Smooth muscle cell (in vitro differentiated cells): ENCODE measurements around the gene WFDC9. TPM values are rescaled to one million over a fixed set of nuclear protein-coding genes. Genes with fewer than 3 reads are reported as not detected.
"Not testable (repeated sequence)": the region's sequence is repeated elsewhere in the genome, so short reads cannot be mapped to it uniquely, and the experiment has no call there.

Experiments used
- DNase-seq: peaks from one replicate; lab custom pipeline; 2025; ENCODE audit not compliant: unreplicated experiment; lab: John Stamatoyannopoulos, UW
- H2AFZ ChIP-seq: fragments of 200-600 bp; sonication (generic); 2 replicates; pipeline ENCODE4 v1.6.0; 2016; ENCODE audit warnings: antibody characterized with exemption, low read depth, mild to moderate bottlenecking
- H3F3A ChIP-seq: fragments of 200-600 bp; sonication (generic); 2 replicates; pipeline ENCODE4 v1.6.0; 2017; ENCODE audit warnings: antibody characterized with exemption, low read depth
- H3K27ac ChIP-seq: fragments of 200-600 bp; sonication (generic); 2 replicates; pipeline ENCODE4 v1.5.1; 2016; ENCODE audit warnings: low read depth, mild to moderate bottlenecking
- H3K27me3 ChIP-seq: fragments of 200-600 bp; sonication (generic); 2 replicates; pipeline ENCODE4 v1.6.1; 2016; ENCODE audit warnings: low read depth, mild to moderate bottlenecking
- H3K36me3 ChIP-seq: fragments of 200-600 bp; sonication (generic); 2 replicates; pipeline ENCODE4 v1.5.1; 2016; ENCODE audit warnings: low read depth
- H3K4me1 ChIP-seq: fragments of 200-600 bp; sonication (generic); 2 replicates; pipeline ENCODE4 v1.5.1; 2016; ENCODE audit warnings: low read depth
- H3K4me2 ChIP-seq: fragments of 200-600 bp; sonication (generic); 2 replicates; pipeline ENCODE4 v1.6.0; 2016; ENCODE audit warnings: mild to moderate bottlenecking
- H3K4me3 ChIP-seq: fragments of 200-600 bp; sonication (generic); 2 replicates; pipeline ENCODE4 v1.5.1; 2016; ENCODE audit warnings: mild to moderate bottlenecking
- H3K79me2 ChIP-seq: fragments of 200-600 bp; sonication (generic); 2 replicates; pipeline ENCODE4 v1.6.0; 2016; ENCODE audit warnings: low read depth, mild to moderate bottlenecking
- H3K9ac ChIP-seq: fragments of 200-600 bp; sonication (generic); 2 replicates; pipeline ENCODE4 v1.6.0; 2016; ENCODE audit warnings: low read depth
- H3K9me3 ChIP-seq: fragments of 200-600 bp; sonication (generic); replicated peaks from 2 replicates; pipeline ENCODE4 v1.5.1; 2016; ENCODE audit warnings: low read depth
- H4K20me1 ChIP-seq: fragments of 200-600 bp; sonication (generic); 2 replicates; pipeline ENCODE4 v1.6.0; 2016; ENCODE audit warnings: low read depth
- WGBS: methylation state at CpG from one replicate; pipeline ENCODE4 v1.1.7; 2016; ENCODE audit warnings: low lambda C conversion rate; 5-methylcytosine and 5-hydroxymethylcytosine counted together
- polyA plus RNA-seq: library from polyadenylated mRNA; unstranded; fragments of >200 nt; fragmentation: Nextera tagmentation; extraction: Ambion mirVana; gene quantifications from 2 replicates; pipeline ENCODE4 v1.2.1, GENCODE V29; 2016
- total RNA-seq: library from RNA; depleted of rRNA; stranded (reverse); fragments of >200 nt; gene quantifications from 2 replicates; pipeline ENCODE4 v1.2.3, GENCODE V29; 2014
- TF ChIP-seq, protein P1 (sequence below): fragments of 200-600 bp; sonication (generic); IDR thresholded peaks from 2 replicates; pipeline ENCODE4 v1.5.1; 2017; ENCODE audit warnings: borderline replicate concordance, mild to moderate bottlenecking, antibody characterized with exemption; ENCODE audit not compliant: insufficient read depth, poor library complexity, severe bottlenecking

WFDC9 gene
- total and polyA plus RNA-seq, 2 experiments from 2014 or later, result not detected

DNA sequence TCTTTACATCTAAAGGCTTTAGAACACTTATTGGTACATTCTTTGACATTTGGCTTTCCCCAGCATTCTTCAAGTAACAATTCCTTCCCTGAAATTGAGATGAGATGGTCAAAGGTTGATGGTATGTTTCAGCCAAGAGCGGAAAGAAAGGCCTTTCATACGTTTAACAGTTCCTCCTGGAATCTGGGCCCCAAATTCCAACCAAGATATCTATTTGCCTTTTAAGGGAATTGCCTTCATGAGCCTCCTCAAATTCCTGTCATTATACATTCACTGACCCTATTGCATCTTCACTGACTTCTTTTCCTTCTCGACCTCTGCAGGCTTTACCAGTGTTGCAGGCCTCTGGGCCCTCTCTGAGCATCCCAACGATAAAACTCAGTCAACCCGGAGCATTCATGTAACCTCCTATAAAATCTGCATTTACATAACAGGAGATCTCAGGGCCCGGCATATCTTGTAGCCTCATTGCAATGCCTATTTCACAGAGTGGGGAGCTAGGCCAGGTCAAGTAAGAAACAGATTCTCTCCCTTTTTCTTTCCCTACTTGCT is 18.3 kb upstream of the WFDC9 start:
- H2AFZ ChIP-seq, result no peak overlapping the region
- no peaks in the 10 kb centered on the region for H3F3A ChIP-seq
- no peaks in the 10 kb centered on the region for H4K20me1 ChIP-seq
- H3K4me3 ChIP-seq, result no peak overlapping the region
- no peaks in the 10 kb centered on the region for H3K36me3 ChIP-seq
- no peaks in the 10 kb centered on the region for H3K4me1 ChIP-seq
- TF ChIP-seq, protein P1, sequence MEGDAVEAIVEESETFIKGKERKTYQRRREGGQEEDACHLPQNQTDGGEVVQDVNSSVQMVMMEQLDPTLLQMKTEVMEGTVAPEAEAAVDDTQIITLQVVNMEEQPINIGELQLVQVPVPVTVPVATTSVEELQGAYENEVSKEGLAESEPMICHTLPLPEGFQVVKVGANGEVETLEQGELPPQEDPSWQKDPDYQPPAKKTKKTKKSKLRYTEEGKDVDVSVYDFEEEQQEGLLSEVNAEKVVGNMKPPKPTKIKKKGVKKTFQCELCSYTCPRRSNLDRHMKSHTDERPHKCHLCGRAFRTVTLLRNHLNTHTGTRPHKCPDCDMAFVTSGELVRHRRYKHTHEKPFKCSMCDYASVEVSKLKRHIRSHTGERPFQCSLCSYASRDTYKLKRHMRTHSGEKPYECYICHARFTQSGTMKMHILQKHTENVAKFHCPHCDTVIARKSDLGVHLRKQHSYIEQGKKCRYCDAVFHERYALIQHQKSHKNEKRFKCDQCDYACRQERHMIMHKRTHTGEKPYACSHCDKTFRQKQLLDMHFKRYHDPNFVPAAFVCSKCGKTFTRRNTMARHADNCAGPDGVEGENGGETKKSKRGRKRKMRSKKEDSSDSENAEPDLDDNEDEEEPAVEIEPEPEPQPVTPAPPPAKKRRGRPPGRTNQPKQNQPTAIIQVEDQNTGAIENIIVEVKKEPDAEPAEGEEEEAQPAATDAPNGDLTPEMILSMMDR, result no peak
- 80% methylated on average over 6 of the region's 6 CpGs for WGBS
- no peak overlapping the region for H3K9ac ChIP-seq
- DNase-seq, result no peak
- H3K27ac ChIP-seq, result no peak overlapping the region
- H3K4me2 ChIP-seq, result no peak overlapping the region
- no peaks in the 10 kb centered on the region for H3K79me2 ChIP-seq
- no peaks in the 10 kb centered on the region for H3K9me3 ChIP-seq
- no peaks in the 10 kb centered on the region for H3K27me3 ChIP-seq

DNA sequence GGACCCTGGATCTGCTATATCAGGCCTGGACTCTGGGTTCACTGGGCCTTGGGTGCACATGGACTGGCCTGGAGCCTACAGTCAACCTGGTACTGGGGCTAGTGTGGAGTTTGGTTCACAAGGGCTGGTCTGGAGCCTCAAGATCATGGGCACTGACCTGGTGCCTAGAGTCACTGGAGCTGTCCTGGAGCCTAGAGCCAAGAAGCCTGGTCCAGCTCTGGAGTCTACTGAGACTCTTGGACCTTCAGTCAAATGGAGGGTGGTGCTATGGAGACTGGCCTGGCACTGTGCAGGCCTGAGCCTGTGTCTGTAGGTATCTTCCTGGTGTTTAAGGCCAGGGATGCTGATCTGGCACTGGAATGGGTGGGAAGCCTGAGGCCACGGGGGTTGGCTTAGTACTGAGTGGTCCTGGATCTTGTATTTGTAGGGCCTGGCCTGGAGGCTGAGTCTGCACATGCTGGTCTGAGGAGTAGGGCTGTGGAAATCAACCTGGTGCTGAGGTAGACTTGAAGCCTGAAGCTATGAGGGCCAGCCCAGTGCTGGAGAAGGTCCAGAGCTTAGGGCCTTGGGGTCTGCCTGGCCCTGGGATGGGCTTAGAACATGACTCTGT is 16.5 kb upstream of the WFDC9 start:
- no peak overlapping the region for H3K27ac ChIP-seq
- no peaks in the 10 kb centered on the region for H3K9me3 ChIP-seq
- H3K79me2 ChIP-seq, result no peaks in the 10 kb centered on the region
- no peaks in the 10 kb centered on the region for H4K20me1 ChIP-seq
- H3K36me3 ChIP-seq, result no peaks in the 10 kb centered on the region
- no peak overlapping the region for H2AFZ ChIP-seq
- DNase-seq, result no peak
- no peaks in the 10 kb centered on the region for H3K4me1 ChIP-seq
- WGBS, result 82% methylated on average over 1 of the region's 1 CpG
- H3K27me3 ChIP-seq, result no peaks in the 10 kb centered on the region
- H3K4me3 ChIP-seq, result no peak overlapping the region
- TF ChIP-seq, protein P1, result no peak
- no peak overlapping the region for H3K4me2 ChIP-seq
- no peaks in the 10 kb centered on the region for H3F3A ChIP-seq
- no peak overlapping the region for H3K9ac ChIP-seq

GRCh38 chr20:45646875-45647274 is 15.8 kb upstream of the WFDC9 start:
- Histone ChIP-seq H3K27me3 (no peaks in the 10 kb centered on the region), H3K4me1 (no peaks in the 10 kb centered on the region), H3K9ac (no peak overlapping the region), H3K4me3 (no peak overlapping the region), H3K4me2 (no peak overlapping the region), H3F3A (no peaks in the 10 kb centered on the region), H4K20me1 (no peaks in the 10 kb centered on the region), H3K79me2 (no peaks in the 10 kb centered on the region), H2AFZ (no peak overlapping the region), H3K36me3 (no peaks in the 10 kb centered on the region), H3K27ac (no peak overlapping the region), H3K9me3 (no peaks in the 10 kb centered on the region)
- DNase-seq, result no peak
- 88% methylated on average over 3 of the region's 3 CpGs for WGBS
- TF ChIP-seq, protein P1, result no peak

DNA sequence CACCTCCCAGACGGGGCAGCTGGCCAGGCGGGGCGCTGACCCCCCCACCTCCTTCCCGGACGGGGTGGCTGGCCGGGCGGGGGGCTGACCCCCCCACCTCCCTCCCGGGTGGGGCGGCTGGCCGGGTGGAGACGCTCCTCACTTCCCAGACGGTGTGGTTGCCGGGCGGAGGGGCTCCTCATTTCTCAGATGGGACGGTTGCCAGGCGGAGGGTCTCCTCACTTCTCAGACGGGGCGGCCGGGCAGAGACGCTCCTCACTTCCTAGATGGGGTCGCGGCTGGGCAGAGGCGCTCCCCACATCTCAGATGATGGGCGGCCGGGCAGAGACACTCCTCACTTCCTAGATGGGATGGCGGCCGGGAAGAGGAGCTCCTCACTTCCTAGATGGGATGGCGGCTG is 14.8 kb upstream of the WFDC9 start:
- H2AFZ ChIP-seq, H3K36me3 ChIP-seq, H3K4me3 ChIP-seq, H3K27me3 ChIP-seq, H3K9ac ChIP-seq, H3F3A ChIP-seq, H3K4me2 ChIP-seq, H3K27ac ChIP-seq, DNase-seq, H4K20me1 ChIP-seq, H3K4me1 ChIP-seq, H3K79me2 ChIP-seq, H3K9me3 ChIP-seq: not testable (repeated sequence)
- WGBS, result 96% methylated on average over 15 of the region's 28 CpGs

- H2AFZ ChIP-seq, H3K36me3 ChIP-seq, H4K20me1 ChIP-seq, H3K27me3 ChIP-seq, DNase-seq, H3K79me2 ChIP-seq, H3K27ac ChIP-seq, H3K4me2 ChIP-seq, H3K9me3 ChIP-seq, H3K9ac ChIP-seq, H3K4me1 ChIP-seq, H3K4me3 ChIP-seq, H3F3A ChIP-seq: not testable (repeated sequence)
- WGBS, result 100% methylated on average over 11 of the region's 24 CpGs
Observed at GRCh38 chr20:45641076-45641475, 10.0 kb upstream of the WFDC9 start.
